ENCODE measurements around the gene HEATR5B.
"Not testable (repeated sequence)": the region's sequence is repeated elsewhere in the genome, so short reads cannot be mapped to it uniquely, and the experiment has no call there.

The HEATR5B gene

GRCh38 chr2:37068686-37069085 lies 15.5 kb downstream of the HEATR5B start:
- DNase-seq (ENCODE audit: low read depth in 3 of 3, low spot score in 1 of 3) = no peak

- DNase-seq (ENCODE audit: low read depth in 3 of 3, low spot score in 1 of 3) = no peak
Measured at GRCh38 chr2:37061776-37062175, 22.4 kb downstream of the HEATR5B start.

GRCh38 chr2:37061013-37061711 lies 23.0 kb downstream of the HEATR5B start:
- DNase-seq (ENCODE audit: low read depth in 3 of 3, low spot score in 1 of 3) = no peak

- DNase-seq (ENCODE audit: low read depth in 3 of 3, low spot score in 1 of 3) = no peak
Measured at GRCh38 chr2:37060446-37060845, 23.7 kb downstream of the HEATR5B start.

- DNase-seq (ENCODE audit: low read depth in 3 of 3, low spot score in 1 of 3) = no peak
Measured at GRCh38 chr2:37059841-37060240, 24.3 kb downstream of the HEATR5B start.

GRCh38 chr2:37052600-37053332 lies 31.4 kb downstream of the HEATR5B start:
- DNase-seq (ENCODE audit: low read depth in 3 of 3, low spot score in 1 of 3) = no peak

- DNase-seq (ENCODE audit: low read depth in 3 of 3, low spot score in 1 of 3) = no peak
Measured at GRCh38 chr2:37039580-37039979, 44.6 kb downstream of the HEATR5B start.

GRCh38 chr2:37037771-37038170 lies 46.4 kb downstream of the HEATR5B start:
- no peak for DNase-seq (ENCODE audit: low read depth in 3 of 3, low spot score in 1 of 3)

- DNase-seq (ENCODE audit: low read depth in 3 of 3, low spot score in 1 of 3) = no peak
Measured at GRCh38 chr2:37029758-37030157, 54.4 kb downstream of the HEATR5B start.

- DNase-seq (ENCODE audit: low read depth in 3 of 3, low spot score in 1 of 3) = no peak
Measured at GRCh38 chr2:37026050-37026449, 58.1 kb downstream of the HEATR5B start.

- no peak for DNase-seq (ENCODE audit: low read depth in 3 of 3, low spot score in 1 of 3)
Measured at GRCh38 chr2:37020887-37021796, 63.0 kb downstream of the HEATR5B start.

GRCh38 chr2:37020212-37020886 lies 63.8 kb downstream of the HEATR5B start:
- DNase-seq (ENCODE audit: low read depth in 3 of 3, low spot score in 1 of 3) = no peak

GRCh38 chr2:37013315-37013641 lies 70.9 kb downstream of the HEATR5B start:
- DNase-seq (ENCODE audit: low read depth in 3 of 3, low spot score in 1 of 3) = no peak

- no peak for DNase-seq (ENCODE audit: low read depth in 3 of 3, low spot score in 1 of 3)
Measured at GRCh38 chr2:37011130-37011529, 73.0 kb downstream of the HEATR5B start.

GRCh38 chr2:37005118-37005868 lies 78.9 kb downstream of the HEATR5B start:
- no peak for DNase-seq (ENCODE audit: low read depth in 3 of 3, low spot score in 1 of 3)

- no peak for DNase-seq (ENCODE audit: low read depth in 3 of 3, low spot score in 1 of 3)
Measured at GRCh38 chr2:37000988-37001556, 83.1 kb downstream of the HEATR5B start.

- DNase-seq (ENCODE audit: low read depth in 3 of 3, low spot score in 1 of 3) = no peak
Measured at GRCh38 chr2:37000318-37000717, 83.9 kb downstream of the HEATR5B start.

GRCh38 chr2:36999416-36999815 lies 84.8 kb downstream of the HEATR5B start:
- DNase-seq (ENCODE audit: low read depth in 3 of 3, low spot score in 1 of 3) = not testable (repeated sequence)

- no peak for DNase-seq (ENCODE audit: low read depth in 3 of 3, low spot score in 1 of 3)
Measured at GRCh38 chr2:36993841-36994620, 90.1 kb downstream of the HEATR5B start.

Measured in stimulated activated CD4-positive, alpha-beta T cell treated with anti-CD3 and anti-CD28 coated beads, TNF-alpha, amount 100 ng/mL, for 1 hour (primary cell).